H1 (cell line): ENCODE data around the gene APOC3.

Source experiments
- ATF3 ChIP-seq: IDR thresholded peaks from 2 replicates; pipeline ENCODE4 v1.6.1; 2011; ENCODE audit warnings: low read depth, mild to moderate bottlenecking, low read length; ENCODE audit not compliant: insufficient read depth
- CEBPB ChIP-seq: IDR thresholded peaks from 2 replicates; pipeline ENCODE4 v1.6.1; 2012; ENCODE audit warnings: low read depth, low read length
- CHD1 ChIP-seq: IDR thresholded peaks from 2 replicates; pipeline ENCODE4 v1.6.1; 2012; ENCODE audit warnings: low read depth, low read length, improper control_type of control experiment
- CREB1 ChIP-seq: IDR thresholded peaks from 2 replicates; pipeline ENCODE4 v1.6.1; 2012; ENCODE audit warnings: inconsistent platforms
- CTCF ChIP-seq, 3 experiments: IDR thresholded peaks; 1 replicate in 2 of 3; 2 replicates in 1 of 3; pipeline versions ENCODE4 v1.5.1 to v1.6.1; 2011; ENCODE audit warnings: low read length in 3 of 3, mild to moderate bottlenecking in 3 of 3, inconsistent platforms in 2 of 3, low read depth in 1 of 3, moderate library complexity in 1 of 3; ENCODE audit not compliant: insufficient read depth in 1 of 3; ENCODE audit errors: control extremely low read depth in 1 of 3
- EGR1 ChIP-seq: IDR thresholded peaks from 2 replicates; pipeline ENCODE4 v1.6.1; 2011; ENCODE audit warnings: low read depth, low read length, borderline replicate concordance
- EZH2 ChIP-seq: fragments of 200-600 bp; sonication (generic); IDR thresholded peaks from 2 replicates; pipeline ENCODE4 v1.7.1; 2012; ENCODE audit warnings: low read depth, mild to moderate bottlenecking, moderate library complexity, low read length, inconsistent platforms; ENCODE audit not compliant: severe bottlenecking
- NRF1 ChIP-seq: IDR thresholded peaks from 2 replicates; pipeline ENCODE4 v1.6.1; 2011; ENCODE audit warnings: mild to moderate bottlenecking, low read depth, low read length, improper control_type of control experiment
- POLR2A ChIP-seq, 2 experiments: IDR thresholded peaks; 1 replicate in 1 of 2; 2 replicates in 1 of 2; pipeline ENCODE4 v1.6.1; 2011; ENCODE audit warnings: low read depth in 2 of 2, low read length in 2 of 2, mild to moderate bottlenecking in 2 of 2; ENCODE audit errors: control extremely low read depth in 1 of 2
- POLR2AphosphoS5 ChIP-seq: IDR thresholded peaks from 2 replicates; pipeline ENCODE4 v1.6.1; 2011; ENCODE audit warnings: low read depth, low read length
- RAD21 ChIP-seq, 2 experiments: IDR thresholded peaks in 1 of 2; conservative IDR thresholded peaks in 1 of 2; 2 replicates each; pipeline ENCODE4 v1.6.1; 2011; ENCODE audit warnings: low read depth in 2 of 2, low read length in 2 of 2, improper control_type of control experiment in 1 of 2, inconsistent platforms in 1 of 2, mild to moderate bottlenecking in 1 of 2, moderate library complexity in 1 of 2
- TAF7 ChIP-seq: optimal IDR thresholded peaks from 2 replicates; pipeline ENCODE3; 2011; ENCODE audit warnings: low read depth, mild to moderate bottlenecking, inconsistent platforms, low read length, moderate library complexity, borderline replicate concordance
- TEAD4 ChIP-seq: IDR thresholded peaks from 2 replicates; pipeline ENCODE4 v1.6.1; 2012; ENCODE audit warnings: low read depth, low read length, inconsistent platforms, mixed read lengths

- TF ChIP-seq CTCF (IDR thresholded peaks at IDR 0.05; ENCODE audit: control extremely low read depth in 1 of 3, insufficient read depth in 1 of 3, low read depth in 1 of 3, low read length in 3 of 3) (no peak), POLR2A (IDR thresholded peaks at IDR 0.05; ENCODE audit: control extremely low read depth in 1 of 2, low read depth in 2 of 2, low read length in 2 of 2) (no peak), POLR2AphosphoS5 (no peak), NRF1 (no peak), EZH2 (no peak), CREB1 (no peak), RAD21 (IDR thresholded peaks at IDR 0.05 in 1 of 2, conservative IDR thresholded peaks at IDR 0.05 in 1 of 2; ENCODE audit: low read depth in 2 of 2, low read length in 2 of 2) (no peak), CHD1 (no peak), EGR1 (no peak), TAF7 (no peak), TEAD4 (no peak), CEBPB (no peak), ATF3 (no peak)
Measured at GRCh38 chr11:116881143-116881542, 51.4 kb downstream of the APOC3 start.
